Mesenchymal stem cell (in vitro differentiated cells and primary cell): ENCODE measurements around the gene ADAMTS19.

Experiments used
- DNase-seq: peaks from one replicate; pipeline ENCODE4 v3.0.0-alpha.2; 2013
- H2AFZ ChIP-seq: one replicate; pipeline ENCODE4 v1.6.1; 2013; ENCODE audit warnings: low read depth, mild to moderate bottlenecking, control low read depth, inconsistent platforms, low read length, moderate library complexity
- H2AK5ac ChIP-seq: 2 replicates; pipeline ENCODE4 v1.6.1; 2013; ENCODE audit warnings: low read length, moderate library complexity, mild to moderate bottlenecking, inconsistent platforms; ENCODE audit not compliant: severe bottlenecking
- H2BK120ac ChIP-seq: one replicate; pipeline ENCODE4 v1.6.1; 2013; ENCODE audit warnings: low read depth, mild to moderate bottlenecking, inconsistent platforms, low read length, moderate library complexity
- H2BK12ac ChIP-seq, 2 experiments: one replicate each; pipeline ENCODE4 v1.6.1; 2013; ENCODE audit warnings: inconsistent platforms in 2 of 2, low read length in 2 of 2, mild to moderate bottlenecking in 2 of 2, moderate library complexity in 2 of 2, control low read depth in 1 of 2
- H2BK15ac ChIP-seq: one replicate; pipeline ENCODE4 v1.6.1; 2013; ENCODE audit warnings: mild to moderate bottlenecking, low read depth, inconsistent platforms; ENCODE audit not compliant: poor library complexity, severe bottlenecking
- H2BK5ac ChIP-seq: 2 replicates; pipeline ENCODE4 v1.6.1; 2013; ENCODE audit warnings: low read depth, mild to moderate bottlenecking, low read length, control low read depth, inconsistent platforms; ENCODE audit not compliant: poor library complexity, severe bottlenecking
- H3K14ac ChIP-seq, 2 experiments: one replicate each; pipeline ENCODE4 v1.6.1; 2013; ENCODE audit warnings: inconsistent platforms in 2 of 2, low read length in 2 of 2, control low read depth in 1 of 2, mild to moderate bottlenecking in 1 of 2, moderate library complexity in 1 of 2
- H3K18ac ChIP-seq, 2 experiments: one replicate each; pipeline ENCODE4 v1.6.1; 2013; ENCODE audit warnings: inconsistent platforms in 2 of 2, low read length in 2 of 2, control low read depth in 1 of 2, low read depth in 1 of 2, mild to moderate bottlenecking in 1 of 2
- H3K23ac ChIP-seq, 2 experiments: one replicate each; pipeline ENCODE4 v1.6.1; 2013; ENCODE audit warnings: inconsistent platforms in 2 of 2, low read length in 2 of 2, mild to moderate bottlenecking in 2 of 2, moderate library complexity in 2 of 2, control low read depth in 1 of 2
- H3K27ac ChIP-seq: 2 replicates; pipeline ENCODE4 v1.5.1; 2013; ENCODE audit warnings: mild to moderate bottlenecking, moderate library complexity, low read length, control low read depth, inconsistent platforms; ENCODE audit not compliant: poor library complexity, severe bottlenecking
- H3K27me3 ChIP-seq, 2 experiments: 2 replicates each; pipeline versions ENCODE4 v1.6.1 to v1.7.0; 2013; ENCODE audit warnings: low read length in 2 of 2, mild to moderate bottlenecking in 2 of 2, moderate library complexity in 2 of 2, control low read depth in 1 of 2, inconsistent platforms in 1 of 2; ENCODE audit not compliant: control insufficient read depth in 1 of 2, insufficient read depth in 1 of 2
- H3K36me3 ChIP-seq, 2 experiments: 2 replicates each; pipeline versions ENCODE4 v1.6.1 to v1.7.0; 2013; ENCODE audit warnings: low read length in 2 of 2, control low read depth in 1 of 2, inconsistent platforms in 1 of 2, low read depth in 1 of 2, mild to moderate bottlenecking in 1 of 2; ENCODE audit not compliant: insufficient read depth in 2 of 2, control insufficient read depth in 1 of 2
- H3K4ac ChIP-seq, 2 experiments: one replicate each; pipeline ENCODE4 v1.6.1; 2013; ENCODE audit warnings: inconsistent platforms in 2 of 2, low read length in 2 of 2, mild to moderate bottlenecking in 2 of 2, moderate library complexity in 2 of 2, control low read depth in 1 of 2, low read depth in 1 of 2
- H3K4me1 ChIP-seq: 2 replicates; pipeline ENCODE4 v1.6.1; 2013; ENCODE audit warnings: low read depth, low read length, control low read depth; ENCODE audit not compliant: control insufficient read depth, insufficient read depth
- H3K4me2 ChIP-seq: 2 replicates; pipeline ENCODE4 v1.6.1; 2013; ENCODE audit warnings: low read length, mild to moderate bottlenecking, inconsistent platforms; ENCODE audit not compliant: poor library complexity, severe bottlenecking
- H3K4me3 ChIP-seq, 2 experiments: 2 replicates each; pipeline versions ENCODE4 v1.5.1 to v1.7.0; 2013; ENCODE audit warnings: low read length in 2 of 2, mild to moderate bottlenecking in 2 of 2, control low read depth in 1 of 2, low read depth in 1 of 2; ENCODE audit not compliant: insufficient read depth in 1 of 2
- H3K79me1 ChIP-seq: replicated peaks from 2 replicates; pipeline ENCODE4 v1.6.1; 2013; ENCODE audit warnings: mild to moderate bottlenecking, control low read depth, low read length, inconsistent platforms; ENCODE audit not compliant: poor library complexity, severe bottlenecking
- H3K9ac ChIP-seq: 2 replicates; pipeline ENCODE4 v1.7.0; 2013; ENCODE audit warnings: mild to moderate bottlenecking, low read length, moderate library complexity
- H3K9me3 ChIP-seq: 2 replicates; pipeline ENCODE4 v1.7.0; 2013; ENCODE audit warnings: mild to moderate bottlenecking, low read length; ENCODE audit not compliant: control insufficient read depth
- H4K8ac ChIP-seq: one replicate; pipeline ENCODE4 v1.6.1; 2013; ENCODE audit warnings: inconsistent platforms, mild to moderate bottlenecking, low read length, moderate library complexity
- H4K91ac ChIP-seq: one replicate; pipeline ENCODE4 v1.6.1; 2013; ENCODE audit warnings: mild to moderate bottlenecking, low read length, inconsistent platforms
- WGBS: methylation state at CpG from one replicate; pipeline ENCODE4 v1.1.7; 2013; ENCODE audit warnings: mixed read lengths; 5-methylcytosine and 5-hydroxymethylcytosine counted together

ADAMTS19 gene

GRCh38 chr5:129664336-129664937, 204.3 kb downstream of the ADAMTS19 start:
- Histone ChIP-seq H4K91ac (no peak overlapping the region), H3K4ac (no peak overlapping the region), H4K8ac (no peak overlapping the region), H2AFZ (no peak overlapping the region), H2BK120ac (no peak overlapping the region), H3K9ac (peak overlapping the region; percentile 8), H3K27me3 (no peaks in the 10 kb centered on the region), H3K4me3 (no peak overlapping the region), H2BK12ac (no peak overlapping the region), H3K4me1 (no peaks in the 10 kb centered on the region), H2BK5ac (no peak overlapping the region), H3K23ac (no peak overlapping the region), H2AK5ac (no peak overlapping the region), H3K9me3 (peaks cover 7% of the 10 kb centered on the region), H3K79me1 (no peaks in the 10 kb centered on the region), H3K14ac (no peak overlapping the region), H3K27ac (no peak overlapping the region), H3K4me2 (no peak overlapping the region), H3K36me3 (no peaks in the 10 kb centered on the region), H2BK15ac (no peak overlapping the region), H3K18ac (no peak overlapping the region)
- WGBS, result 79% methylated on average over 1 of the region's 3 CpGs
- peak; percentile 40 for DNase-seq

- Histone ChIP-seq H3K79me1 (no peaks in the 10 kb centered on the region), H3K14ac (no peak overlapping the region), H3K4ac (no peak overlapping the region), H3K9ac (peak overlapping the region; percentile 75), H2AFZ (no peak overlapping the region), H3K36me3 (no peaks in the 10 kb centered on the region), H3K18ac (no peak overlapping the region), H3K9me3 (peaks cover 10% of the 10 kb centered on the region), H3K4me3 (no peak overlapping the region), H2BK120ac (no peak overlapping the region), H4K8ac (no peak overlapping the region), H4K91ac (no peak overlapping the region), H2AK5ac (no peak overlapping the region), H2BK5ac (no peak overlapping the region), H3K27me3 (no peaks in the 10 kb centered on the region), H2BK12ac (no peak overlapping the region), H3K23ac (no peak overlapping the region), H3K27ac (peak overlapping the region; percentile 13), H3K4me1 (no peaks in the 10 kb centered on the region), H3K4me2 (no peak overlapping the region), H2BK15ac (no peak overlapping the region)
- WGBS, result 6% methylated on average over 2 of the region's 2 CpGs
- DNase-seq, result peak; percentile 51
Measured at GRCh38 chr5:129670957-129671500, 210.9 kb downstream of the ADAMTS19 start.

DNA sequence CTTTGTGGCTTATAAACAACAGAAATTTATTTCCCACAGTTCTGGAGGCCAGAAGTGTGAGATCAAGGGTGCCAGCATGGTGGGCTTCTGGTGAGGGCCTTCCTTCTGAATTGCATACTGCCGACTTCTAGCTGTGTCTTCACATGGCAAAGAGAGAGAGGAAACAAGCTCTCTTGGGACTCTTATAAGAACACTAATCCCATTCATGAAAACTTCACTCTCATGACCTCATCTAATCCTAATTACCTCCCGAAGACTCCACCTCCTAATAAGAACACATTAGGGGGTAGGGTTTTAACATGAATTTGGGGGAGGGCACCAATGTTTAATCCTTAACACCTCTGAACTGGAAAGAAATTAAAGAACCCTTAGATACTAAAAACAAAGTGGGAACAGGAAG, 211.9 kb downstream of the ADAMTS19 start:
- H3K4me3 ChIP-seq, result no peak overlapping the region

GRCh38 chr5:129679671-129680070, 219.6 kb downstream of the ADAMTS19 start:
- Histone ChIP-seq H3K4me3 (no peak overlapping the region), H4K91ac (no peak overlapping the region), H3K36me3 (no peaks in the 10 kb centered on the region), H3K14ac (no peak overlapping the region), H3K9ac (no peak overlapping the region), H3K79me1 (no peaks in the 10 kb centered on the region), H2AK5ac (no peak overlapping the region), H2BK12ac (no peak overlapping the region), H3K23ac (no peak overlapping the region), H3K4me2 (no peak overlapping the region), H3K4ac (no peak overlapping the region), H4K8ac (no peak overlapping the region), H2AFZ (no peak overlapping the region), H3K27ac (no peak overlapping the region), H2BK120ac (no peak overlapping the region), H2BK5ac (no peak overlapping the region), H3K18ac (no peak overlapping the region), H2BK15ac (no peak overlapping the region), H3K9me3 (no peaks in the 10 kb centered on the region), H3K27me3 (no peaks in the 10 kb centered on the region), H3K4me1 (no peaks in the 10 kb centered on the region)
- 100% methylated on average over 3 of the region's 3 CpGs for WGBS
- no peak for DNase-seq

More for the DNA sequence above, 211.9 kb downstream of the ADAMTS19 start:
- no peaks in the 10 kb centered on the region for H3K4me1 ChIP-seq
- H3K14ac ChIP-seq, result no peak overlapping the region
- no peak overlapping the region for H3K4me2 ChIP-seq
- 91% methylated on average over 1 of the region's 2 CpGs for WGBS
- H3K79me1 ChIP-seq, result no peaks in the 10 kb centered on the region
- no peak overlapping the region for H2BK5ac ChIP-seq
- no peaks in the 10 kb centered on the region for H3K36me3 ChIP-seq
- no peak overlapping the region for H3K4ac ChIP-seq
- no peak overlapping the region for H2BK120ac ChIP-seq
- H2AFZ ChIP-seq, result no peak overlapping the region
- no peak overlapping the region for H2AK5ac ChIP-seq
- no peak overlapping the region for H3K18ac ChIP-seq
- H4K8ac ChIP-seq, result no peak overlapping the region
- no peak overlapping the region for H2BK12ac ChIP-seq
- H2BK15ac ChIP-seq, result no peak overlapping the region
- no peaks in the 10 kb centered on the region for H3K27me3 ChIP-seq
- H4K91ac ChIP-seq, result no peak overlapping the region
- H3K23ac ChIP-seq, result no peak overlapping the region
- no peak overlapping the region for H3K9ac ChIP-seq
- peaks cover 10% of the 10 kb centered on the region for H3K9me3 ChIP-seq
- H3K27ac ChIP-seq, result no peak overlapping the region
- no peak for DNase-seq
